Esophagus squamous epithelium (tissue), 5 donors: ENCODE measurements around the gene LSM3. TPM values are rescaled to one million over a fixed set of nuclear protein-coding genes. Genes with fewer than 3 reads are reported as not detected.
A peak's percentile ranks its signal among the peaks of the same experiment; 100 is the strongest.

Experiments used
- DNase-seq: peaks from one replicate; lab custom pipeline; 2025; lab: John Stamatoyannopoulos, UW
- H3K27ac ChIP-seq, 4 donors: fragments of 200-600 bp; sonication (generic); one replicate each; pipeline ENCODE4 v1.5.1; 2016 to 2019; ENCODE audit warnings: mild to moderate bottlenecking in 1 of 4
- H3K27me3 ChIP-seq, 4 donors: fragments of 200-600 bp; sonication (generic); 1 replicate in 3 of 4; 2 replicates in 1 of 4; pipeline versions ENCODE4 v1.5.1 to v1.6.0; 2017 to 2021; ENCODE audit warnings: antibody characterized with exemption in 1 of 4
- H3K36me3 ChIP-seq, 3 donors: fragments of 200-600 bp; sonication (generic); one replicate each; pipeline ENCODE4 v1.5.1; 2016 to 2019
- H3K4me1 ChIP-seq, 3 donors: fragments of 200-600 bp; sonication (generic); one replicate each; pipeline ENCODE4 v1.5.1; 2017 to 2019
- H3K4me3 ChIP-seq, 4 donors: fragments of 200-600 bp; sonication (generic); 1 replicate in 3 of 4; 2 replicates in 1 of 4; pipeline ENCODE4 v1.5.1; 2016 to 2019; ENCODE audit warnings: mild to moderate bottlenecking in 2 of 4, moderate library complexity in 1 of 4
- H3K9me3 ChIP-seq, 3 donors: fragments of 200-600 bp; sonication (generic); one replicate each; pipeline ENCODE4 v1.5.1; 2016 to 2019
- POLR2A ChIP-seq, 4 donors: fragments of 450-650 bp; IDR thresholded peaks; one replicate each; pipeline ENCODE4 v1.6.1; 2017; ENCODE audit warnings: antibody characterized with exemption in 4 of 4, mild to moderate bottlenecking in 4 of 4, moderate library complexity in 3 of 4
- WGBS, 2 donors: methylation state at CpG; one replicate each; pipeline ENCODE4 v1.1.5; 2018; 5-methylcytosine and 5-hydroxymethylcytosine counted together
- intact Hi-C: fragments of 100-400 bp; cut with DNase I; formaldehyde crosslinking; loops from one replicate; pipeline ENCODE4 v1.15.0; 2022
- total RNA-seq, 4 donors: library from RNA; depleted of rRNA; stranded (reverse); fragments of >200 nt; gene quantifications; one replicate each; pipeline ENCODE4 v1.1.0, GENCODE V29; 2016
- TF ChIP-seq, protein P1 (sequence below), 6 experiments: fragments of 450-650 bp in 4 of 6; fragments of 200-600 bp in 2 of 6; sonication (generic) in 2 of 6; IDR thresholded peaks; one replicate each; pipeline ENCODE4 v1.5.1; 2016 to 2019; ENCODE audit warnings: antibody characterized with exemption in 6 of 6, mild to moderate bottlenecking in 4 of 6, moderate library complexity in 4 of 6
- donor health status: DM: yes; HTN: yes; CAD: no.

The LSM3 gene
- total RNA-seq, 4 donors from 2014 or later = 6.3 to 21.5 (median 13.7) TPM

DNA sequence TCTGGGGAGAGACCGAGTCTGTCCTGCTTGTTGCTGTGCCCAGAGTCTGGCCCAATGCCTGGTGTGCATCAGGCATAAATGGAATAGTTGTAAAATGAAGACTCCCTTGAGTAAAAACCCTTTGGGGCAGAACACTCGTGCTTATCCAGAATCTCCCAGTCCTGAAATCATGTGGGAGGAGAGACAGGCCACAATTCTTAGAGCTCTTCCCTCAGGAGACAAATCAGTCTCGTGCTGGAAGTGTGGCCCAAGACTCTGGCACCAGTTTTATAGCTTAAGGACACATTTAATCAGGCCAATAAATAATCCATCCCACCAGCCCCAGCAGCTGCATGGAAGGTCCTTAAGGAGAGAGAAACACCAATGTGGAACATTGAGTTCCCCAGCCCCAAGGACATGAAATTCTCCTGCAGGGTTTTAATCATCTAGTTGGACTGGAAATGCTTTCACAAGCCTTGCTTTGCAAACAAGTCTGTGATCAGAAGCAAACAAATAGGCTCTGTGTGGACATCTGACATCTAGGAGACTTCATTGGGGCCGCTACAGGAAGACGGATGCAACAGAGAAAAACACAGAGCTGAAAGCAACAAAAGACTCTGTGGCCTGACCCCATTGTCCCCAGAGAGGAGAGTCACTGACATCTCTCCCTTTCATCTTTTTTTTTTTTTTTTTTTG lies 70.4 kb downstream of the LSM3 start:
- DNase-seq = no peak
- Histone ChIP-seq H3K36me3 (no peaks in the 10 kb centered on the region), H3K27ac (peak overlapping the region in 2 of 4 donors; percentile 10 to 60), H3K27me3 (no peaks in the 10 kb centered on the region), H3K4me1 (peaks cover 0 to 56% (median 8%) of the 10 kb centered on the region in 3 donors), H3K9me3 (no peaks in the 10 kb centered on the region), H3K4me3 (no peak overlapping the region)
- WGBS, 2 donors = 61 to 67% methylated on average over 5 of the region's 5 CpGs
- TF ChIP-seq, protein P1, sequence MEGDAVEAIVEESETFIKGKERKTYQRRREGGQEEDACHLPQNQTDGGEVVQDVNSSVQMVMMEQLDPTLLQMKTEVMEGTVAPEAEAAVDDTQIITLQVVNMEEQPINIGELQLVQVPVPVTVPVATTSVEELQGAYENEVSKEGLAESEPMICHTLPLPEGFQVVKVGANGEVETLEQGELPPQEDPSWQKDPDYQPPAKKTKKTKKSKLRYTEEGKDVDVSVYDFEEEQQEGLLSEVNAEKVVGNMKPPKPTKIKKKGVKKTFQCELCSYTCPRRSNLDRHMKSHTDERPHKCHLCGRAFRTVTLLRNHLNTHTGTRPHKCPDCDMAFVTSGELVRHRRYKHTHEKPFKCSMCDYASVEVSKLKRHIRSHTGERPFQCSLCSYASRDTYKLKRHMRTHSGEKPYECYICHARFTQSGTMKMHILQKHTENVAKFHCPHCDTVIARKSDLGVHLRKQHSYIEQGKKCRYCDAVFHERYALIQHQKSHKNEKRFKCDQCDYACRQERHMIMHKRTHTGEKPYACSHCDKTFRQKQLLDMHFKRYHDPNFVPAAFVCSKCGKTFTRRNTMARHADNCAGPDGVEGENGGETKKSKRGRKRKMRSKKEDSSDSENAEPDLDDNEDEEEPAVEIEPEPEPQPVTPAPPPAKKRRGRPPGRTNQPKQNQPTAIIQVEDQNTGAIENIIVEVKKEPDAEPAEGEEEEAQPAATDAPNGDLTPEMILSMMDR (IDR thresholded peaks at IDR 0.05) = no peak
- TF ChIP-seq POLR2A (IDR thresholded peaks at IDR 0.05) = no peak
- intact Hi-C loops = no loop called here

Other genes starting within 250 kb of the LSM3 start
- gene CHCHD4, start 53.9 kb upstream of the LSM3 start, total RNA-seq = 10 to 100 TPM in 3 of 4 donors, 1 to 10 TPM in 1; 4.2 to 17.8 (median 16.3) TPM
- 100 to 1,000 TPM in 1 of 4 donors, 10 to 100 TPM in 3; 64.0 to 140 (median 76.3) TPM for gene TMEM43, start 53.8 kb upstream of the LSM3 start, total RNA-seq
- 10 to 100 TPM; 14.4 to 47.9 (median 30.0) TPM for gene XPC, start 216 bp upstream of the LSM3 start, total RNA-seq
- gene SLC6A6, start 223.8 kb downstream of the LSM3 start, total RNA-seq = 10 to 100 TPM; 14.4 to 35.7 (median 17.0) TPM